GM12873 (cell line): ENCODE measurements around the gene TACR2.

Experiments
- CTCF ChIP-seq: IDR thresholded peaks from 2 replicates; pipeline ENCODE4 v1.5.1; 2012; ENCODE audit warnings: low read depth, mild to moderate bottlenecking, moderate library complexity, low read length, control low read depth; ENCODE audit not compliant: insufficient read depth; ENCODE audit errors: missing control alignments

The TACR2 gene

GRCh38 chr10:69460576-69461242 lies 44.0 kb upstream of the TACR2 start:
- no peak for TF ChIP-seq CTCF

GRCh38 chr10:69459893-69460575 lies 43.3 kb upstream of the TACR2 start:
- TF ChIP-seq CTCF = no peak

- TF ChIP-seq CTCF = no peak
Observed at GRCh38 chr10:69459101-69459790, 42.5 kb upstream of the TACR2 start.

GRCh38 chr10:69458430-69459100 lies 41.8 kb upstream of the TACR2 start:
- TF ChIP-seq CTCF = no peak

GRCh38 chr10:69457771-69458237 lies 41.1 kb upstream of the TACR2 start:
- no peak for TF ChIP-seq CTCF

- no peak for TF ChIP-seq CTCF
Observed at GRCh38 chr10:69456880-69457693, 40.4 kb upstream of the TACR2 start.
